ENCODE measurements around the gene FAR2.

DNA sequence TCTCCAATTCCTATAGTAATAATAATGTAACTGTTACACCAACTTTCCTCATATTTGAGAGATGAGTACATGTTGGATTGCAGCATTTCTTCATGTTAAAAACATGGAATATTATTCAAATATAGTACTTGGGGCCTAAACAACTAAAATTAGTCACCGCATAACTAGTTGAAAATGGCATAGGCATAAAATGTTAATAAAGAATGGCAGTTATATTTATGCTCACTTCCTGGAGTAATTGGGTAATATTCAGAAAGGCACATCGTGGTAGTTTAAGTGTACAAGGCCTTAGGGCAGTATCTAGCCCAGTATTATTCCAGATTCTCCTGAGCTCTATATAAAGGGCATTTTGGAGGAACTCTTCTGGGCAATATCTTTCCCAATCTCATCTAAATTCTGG is 185.9 kb downstream of the FAR2 start:
- TF ChIP-seq BCL11A (tag by site-specific recombination; IDR thresholded peaks at IDR 0.05; ENCODE audit: low read depth) = no peak
- TF ChIP-seq ZNF24 (tag by site-specific recombination; IDR thresholded peaks at IDR 0.05) = no peak
- TF ChIP-seq CTCF (tag by site-specific recombination; IDR thresholded peaks at IDR 0.05) = no peak
- no peak for TF ChIP-seq ZNF654 (tag by site-specific recombination; IDR thresholded peaks at IDR 0.05; ENCODE audit: low read depth)
- TF ChIP-seq, protein P1, sequence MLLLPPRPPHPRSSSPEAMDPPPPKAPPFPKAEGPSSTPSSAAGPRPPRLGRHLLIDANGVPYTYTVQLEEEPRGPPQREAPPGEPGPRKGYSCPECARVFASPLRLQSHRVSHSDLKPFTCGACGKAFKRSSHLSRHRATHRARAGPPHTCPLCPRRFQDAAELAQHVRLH (tag by site-specific recombination; IDR thresholded peaks at IDR 0.05) = no peak
- TF ChIP-seq ZBTB26 (tag by site-specific recombination; optimal IDR thresholded peaks at IDR 0.05) = no peak
- TF ChIP-seq ZNF292 (tag by site-specific recombination; IDR thresholded peaks at IDR 0.05; ENCODE audit: borderline replicate concordance, low read depth) = no peak
- TF ChIP-seq KLF9 (tag by site-specific recombination; IDR thresholded peaks at IDR 0.05; ENCODE audit: low read depth) = no peak
- TF ChIP-seq ZNF112 (tag by site-specific recombination; IDR thresholded peaks at IDR 0.05) = no peak
